ENCODE measurements around the gene KRTAP2-2. TPM values are rescaled to one million over a fixed set of nuclear protein-coding genes. Genes with fewer than 3 reads are reported as not detected.

Gene KRTAP2-2
- total and polyA plus RNA-seq, 2 of the 8 experiments (the other 6 are each of a cell fraction or from before 2014, with no cell fraction given) = not detected

DNA sequence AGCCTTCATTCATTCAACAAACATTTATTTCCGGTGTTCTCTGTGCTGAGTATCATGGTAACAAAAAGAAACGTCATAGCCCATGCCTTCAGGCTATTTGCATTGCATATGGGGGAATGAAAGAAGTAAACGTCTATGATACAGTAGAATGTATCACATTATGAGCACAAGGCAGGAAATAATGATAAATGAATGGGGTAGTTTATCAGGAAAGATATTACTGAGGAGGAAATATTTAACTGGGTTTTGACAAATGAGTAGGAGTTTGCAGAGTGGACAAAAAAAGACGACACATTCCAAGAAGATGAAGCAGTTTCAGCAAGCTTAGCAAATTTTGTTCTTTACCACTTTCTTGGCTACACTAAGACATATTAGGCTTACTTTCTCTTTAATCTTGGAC is 27.6 kb upstream of the KRTAP2-2 start:
- H3K9ac ChIP-seq (replicated peaks in 1 of 4; ENCODE audit: extremely low read depth in 1 of 4, low read depth in 3 of 4, low read length in 3 of 4) = no peak overlapping the region
- H3K18ac ChIP-seq (ENCODE audit: extremely low read depth, low read length) = no peak overlapping the region
- H3K56ac ChIP-seq (replicated peaks; ENCODE audit: insufficient read length, low read depth, low read length) = no peak overlapping the region
- 60% methylated on average over 4 of the region's 4 CpGs; no CpG with 5 or more reads in 1 of the 2 experiments for WGBS, 2 experiments (ENCODE audit: extremely low coverage in 1 of 2, insufficient coverage in 1 of 2, insufficient read length in 1 of 2, insufficient replicate concordance in 2 of 2, low coverage in 1 of 2, low lambda C conversion rate in 2 of 2, missing lambda C conversion rate in 1 of 2)
- no peaks in the 10 kb centered on the region for H3K27me3 ChIP-seq (replicated peaks in 1 of 4; ENCODE audit: control insufficient read depth in 3 of 4, extremely low read depth in 1 of 4, insufficient read depth in 3 of 4, low read length in 3 of 4)
- DNase-seq (ENCODE audit: low read depth in 1 of 2, low spot score in 2 of 2) (no peak), FAIRE-seq (no peak)
- no peak overlapping the region for H4K8ac ChIP-seq (ENCODE audit: extremely low read depth, insufficient read depth, low read length)
- H2AK5ac ChIP-seq (ENCODE audit: low read depth, low read length) = no peak overlapping the region
- no peak overlapping the region for H3K4ac ChIP-seq (replicated peaks; ENCODE audit: insufficient read length, low read depth, low read length)
- ChIA-PET POLR2A (ENCODE audit: partially characterized antibody) (no interaction called here), CTCF (ENCODE audit: partially characterized antibody) (no interaction called here)
- no peaks in the 10 kb centered on the region for H3K79me2 ChIP-seq (ENCODE audit: control insufficient read depth in 1 of 2, insufficient read depth in 2 of 2, low read length in 2 of 2)
- H2BK5ac ChIP-seq (ENCODE audit: low read depth, low read length) = no peak overlapping the region
- no peak overlapping the region for H2BK15ac ChIP-seq (ENCODE audit: low read length)
- H4K20me1 ChIP-seq (replicated peaks in 1 of 2; ENCODE audit: control insufficient read depth in 1 of 2, insufficient read depth in 2 of 2, low read length in 2 of 2) = no peaks in the 10 kb centered on the region
- H3K36me3 ChIP-seq (ENCODE audit: control insufficient read depth in 2 of 4, insufficient read depth in 4 of 4, low read length in 3 of 4) = no peaks in the 10 kb centered on the region
- H3K27ac ChIP-seq (ENCODE audit: low read depth, low read length) = no peak overlapping the region
- H3K23me2 ChIP-seq (ENCODE audit: low read depth, low read length) = no peaks in the 10 kb centered on the region
- H3K4me3 ChIP-seq (ENCODE audit: extremely low read depth in 1 of 4, insufficient read depth in 2 of 4, low read depth in 3 of 4, low read length in 4 of 4) = no peak overlapping the region
- no peak overlapping the region for H2AFZ ChIP-seq (ENCODE audit: low read length)
- no peak overlapping the region for H4K5ac ChIP-seq (ENCODE audit: insufficient read length, low read depth, low read length)
- H3K4me1 ChIP-seq (replicated peaks in 1 of 4; ENCODE audit: control insufficient read depth in 3 of 4, insufficient read depth in 4 of 4, low read length in 3 of 4) = peaks cover 0 to 1% (median 0%) of the 10 kb centered on the region in 4 experiments; a peak in 1 of 7 replicates
- no peak overlapping the region for H3K14ac ChIP-seq (ENCODE audit: insufficient read length)
- no peaks in the 10 kb centered on the region for H3K79me1 ChIP-seq (ENCODE audit: low read depth, low read length)
- no peak overlapping the region for H2BK20ac ChIP-seq (ENCODE audit: low read length)
- H2BK12ac ChIP-seq (ENCODE audit: low read depth, low read length) = no peak overlapping the region
- H4K91ac ChIP-seq (replicated peaks; ENCODE audit: insufficient read length, low read length) = no peak overlapping the region
- H3K9me3 ChIP-seq (ENCODE audit: insufficient read depth in 2 of 2, low read depth in 1 of 2, low read length in 1 of 2) = no peaks in the 10 kb centered on the region
- H3K23ac ChIP-seq (ENCODE audit: insufficient read length) = no peak overlapping the region
- H2BK120ac ChIP-seq (replicated peaks; ENCODE audit: low read depth, low read length) = no peak overlapping the region
- H3K4me2 ChIP-seq (ENCODE audit: insufficient read depth in 1 of 2, low read depth in 2 of 2, low read length in 2 of 2) = no peak overlapping the region
- TF ChIP-seq EZH2 (IDR thresholded peaks at IDR 0.05; ENCODE audit: low read depth, low read length, severe bottlenecking) (no peak), HDAC6 (IDR thresholded peaks at IDR 0.05; ENCODE audit: low read depth, low read length) (no peak), SP2 (IDR thresholded peaks at IDR 0.05; ENCODE audit: low read length) (no peak), ASH2L (IDR thresholded peaks at IDR 0.05; ENCODE audit: low read length) (no peak), ATF3 (IDR thresholded peaks at IDR 0.05; ENCODE audit: insufficient read depth, low read depth, low read length) (no peak), SIRT6 (IDR thresholded peaks at IDR 0.05; ENCODE audit: low read length) (no peak), SP1 (IDR thresholded peaks at IDR 0.05; ENCODE audit: low read depth, low read length) (no peak), SRF (IDR thresholded peaks at IDR 0.05; ENCODE audit: low read depth, low read length) (no peak), CHD1 (IDR thresholded peaks at IDR 0.05; ENCODE audit: low read depth, low read length) (no peak), RBBP5 (IDR thresholded peaks at IDR 0.05; ENCODE audit: borderline replicate concordance, low read depth, low read length) (no peak), CREB1 (IDR thresholded peaks at IDR 0.05) (no peak), NANOG (IDR thresholded peaks at IDR 0.05; ENCODE audit: insufficient read depth, low read depth, low read length, poor library complexity, severe bottlenecking) (no peak), CBX5 (IDR thresholded peaks at IDR 0.05; ENCODE audit: low read depth, low read length) (no peak), RXRA (IDR thresholded peaks at IDR 0.05; ENCODE audit: insufficient read depth, low read depth, low read length) (no peak)
- TF ChIP-seq, protein P1, sequence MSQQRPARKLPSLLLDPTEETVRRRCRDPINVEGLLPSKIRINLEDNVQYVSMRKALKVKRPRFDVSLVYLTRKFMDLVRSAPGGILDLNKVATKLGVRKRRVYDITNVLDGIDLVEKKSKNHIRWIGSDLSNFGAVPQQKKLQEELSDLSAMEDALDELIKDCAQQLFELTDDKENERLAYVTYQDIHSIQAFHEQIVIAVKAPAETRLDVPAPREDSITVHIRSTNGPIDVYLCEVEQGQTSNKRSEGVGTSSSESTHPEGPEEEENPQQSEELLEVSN (IDR thresholded peaks at IDR 0.05) = no peak

Measured in H1 (cell line).